Ecto neural progenitor cell (in vitro differentiated cells): ENCODE measurements around the gene AR.

Experiments used
- DNase-seq: peaks from one replicate; pipeline ENCODE4 v3.0.0-alpha.2; 2018; ENCODE audit warnings: low spot score

The AR gene

GRCh38 chrX:67543818-67544217, at the start of gene AR:
AR (plus strand) TSS chrX:67544021; CDS start chrX:67545147, 1,126 bp downstream.
- DNase-seq: peak; percentile 80

GRCh38 chrX:67500617-67501016, 43.2 kb upstream of the AR start:
- DNase-seq: no peak

- DNase-seq: no peak
These were observed 40.8 kb upstream of the AR start for GRCh38 chrX:67503004-67503403.

GRCh38 chrX:67503453-67503852, 40.4 kb upstream of the AR start:
- DNase-seq: no peak

GRCh38 chrX:67520671-67521070, 23.1 kb upstream of the AR start:
- no peak for DNase-seq

- no peak for DNase-seq
These were observed 20.7 kb upstream of the AR start for GRCh38 chrX:67523002-67523681.

GRCh38 chrX:67523932-67524331, 19.9 kb upstream of the AR start:
- DNase-seq: no peak

- no peak for DNase-seq
These were observed 19.4 kb upstream of the AR start for GRCh38 chrX:67524428-67524827.

- DNase-seq: no peak
These were observed 18.7 kb upstream of the AR start for GRCh38 chrX:67524950-67525691.

GRCh38 chrX:67536564-67536963, 7.3 kb upstream of the AR start:
- no peak for DNase-seq

- DNase-seq: no peak
These were observed 5.4 kb upstream of the AR start for GRCh38 chrX:67538383-67538782.

- peak; percentile 55 for DNase-seq
These were observed 637 bp downstream of the AR start for GRCh38 chrX:67544281-67545035.

GRCh38 chrX:67545036-67545821, 1.4 kb downstream of the AR start:
- peak; percentile 48 for DNase-seq

GRCh38 chrX:67545893-67546495, 2.2 kb downstream of the AR start:
- peak; percentile 59 for DNase-seq

GRCh38 chrX:67546496-67547423, 2.9 kb downstream of the AR start:
- peak; percentile 43 for DNase-seq

- peak; percentile 45 for DNase-seq
These were observed 11.9 kb downstream of the AR start for GRCh38 chrX:67555578-67556203.

- no peak for DNase-seq
These were observed 14.4 kb downstream of the AR start for GRCh38 chrX:67558267-67558666.

- no peak for DNase-seq
These were observed 19.9 kb downstream of the AR start for GRCh38 chrX:67563469-67564448.

GRCh38 chrX:67564475-67564874, 20.7 kb downstream of the AR start:
- DNase-seq: no peak
